GM18499 (cell line): ENCODE results near the gene TBCB.

ENCODE experiments used
- ATAC-seq: cut with Tn5 transposase; IDR thresholded peaks from one replicate; pipeline ENCODE4 v1.9.1; 2021; ENCODE audit warnings: moderate number of reproducible peaks; ENCODE audit not compliant: insufficient read depth, unreplicated experiment

Gene TBCB

GRCh38 chr19:36100476-36100875 lies 14.8 kb upstream of the TBCB start:
- ATAC-seq: no peak

GRCh38 chr19:36101550-36102327 lies 13.5 kb upstream of the TBCB start:
- no peak for ATAC-seq

- no peak for ATAC-seq
These were observed 12.1 kb upstream of the TBCB start for GRCh38 chr19:36103040-36103626.

GRCh38 chr19:36103842-36104552 lies 11.3 kb upstream of the TBCB start:
- ATAC-seq: no peak

GRCh38 chr19:36106441-36106840 lies 8.8 kb upstream of the TBCB start:
- no peak for ATAC-seq

- ATAC-seq: no peak
These were observed 8.3 kb upstream of the TBCB start for GRCh38 chr19:36106991-36107390.

- no peak for ATAC-seq
These were observed 6.6 kb upstream of the TBCB start for GRCh38 chr19:36108684-36109083.

GRCh38 chr19:36110487-36111199 lies 4.6 kb upstream of the TBCB start, which contains the start of gene OVOL3:
Gene OVOL3, plus strand, starts transcription at chr19:36111143. Its CDS starts 60 bp downstream, at chr19:36111203.
- no peak for ATAC-seq

GRCh38 chr19:36111200-36111539 lies 4.1 kb upstream of the TBCB start:
- ATAC-seq: no peak

GRCh38 chr19:36112678-36113077 lies 2.6 kb upstream of the TBCB start:
- no peak for ATAC-seq

- ATAC-seq: no peak
These were observed 1.8 kb upstream of the TBCB start for GRCh38 chr19:36113425-36113824.

GRCh38 chr19:36113894-36114720 lies 1.2 kb upstream of the TBCB start:
- ATAC-seq: no peak

- ATAC-seq: peak; percentile 73
These were observed 381 bp upstream of the TBCB start, which contains the start of gene POLR2I for GRCh38 chr19:36114721-36115452. Gene POLR2I, minus strand, starts transcription at chr19:36114875. Its CDS starts 19 bp downstream, at chr19:36114856.

GRCh38 chr19:36116344-36116637 lies 1.0 kb downstream of the TBCB start:
- no peak for ATAC-seq

GRCh38 chr19:36120092-36120983 lies 5.1 kb downstream of the TBCB start:
- ATAC-seq: no peak

- ATAC-seq: no peak
These were observed 5.7 kb downstream of the TBCB start for GRCh38 chr19:36120984-36121358.

- no peak for ATAC-seq
These were observed 6.3 kb downstream of the TBCB start for GRCh38 chr19:36121486-36122124.

- ATAC-seq: no peak
These were observed 10.3 kb downstream of the TBCB start for GRCh38 chr19:36125557-36125956.
